DMS53 treated with DMSO at 0.1 percent for 48 hours (cell line): Measurements from ENCODE around the gene FAM98C.

Experiments used
- DNase-seq: peaks from one replicate; lab custom pipeline; 2025; ENCODE audit not compliant: unreplicated experiment; lab: John Stamatoyannopoulos, UW

The FAM98C gene

GRCh38 chr19:38452430-38453366 lies 49.8 kb downstream of the FAM98C start:
- no peak for DNase-seq

GRCh38 chr19:38453596-38453995 lies 50.7 kb downstream of the FAM98C start:
- no peak for DNase-seq

- DNase-seq = no peak
Observed at GRCh38 chr19:38455031-38455430, 52.1 kb downstream of the FAM98C start.

- no peak for DNase-seq
Observed at GRCh38 chr19:38457202-38457601, 54.3 kb downstream of the FAM98C start.

GRCh38 chr19:38457690-38458405 lies 55.0 kb downstream of the FAM98C start:
- DNase-seq = no peak
